SHP77 treated with DMSO at 0.1 percent for 48 hours (cell line): ENCODE results near the gene ATP5F1C.
"Not testable (repeated sequence)": the region's sequence is repeated elsewhere in the genome, so short reads cannot be mapped to it uniquely, and the experiment has no call there.

ENCODE experiments used
- DNase-seq: peaks from one replicate; lab custom pipeline; 2025; lab: John Stamatoyannopoulos, UW

Gene ATP5F1C

DNA sequence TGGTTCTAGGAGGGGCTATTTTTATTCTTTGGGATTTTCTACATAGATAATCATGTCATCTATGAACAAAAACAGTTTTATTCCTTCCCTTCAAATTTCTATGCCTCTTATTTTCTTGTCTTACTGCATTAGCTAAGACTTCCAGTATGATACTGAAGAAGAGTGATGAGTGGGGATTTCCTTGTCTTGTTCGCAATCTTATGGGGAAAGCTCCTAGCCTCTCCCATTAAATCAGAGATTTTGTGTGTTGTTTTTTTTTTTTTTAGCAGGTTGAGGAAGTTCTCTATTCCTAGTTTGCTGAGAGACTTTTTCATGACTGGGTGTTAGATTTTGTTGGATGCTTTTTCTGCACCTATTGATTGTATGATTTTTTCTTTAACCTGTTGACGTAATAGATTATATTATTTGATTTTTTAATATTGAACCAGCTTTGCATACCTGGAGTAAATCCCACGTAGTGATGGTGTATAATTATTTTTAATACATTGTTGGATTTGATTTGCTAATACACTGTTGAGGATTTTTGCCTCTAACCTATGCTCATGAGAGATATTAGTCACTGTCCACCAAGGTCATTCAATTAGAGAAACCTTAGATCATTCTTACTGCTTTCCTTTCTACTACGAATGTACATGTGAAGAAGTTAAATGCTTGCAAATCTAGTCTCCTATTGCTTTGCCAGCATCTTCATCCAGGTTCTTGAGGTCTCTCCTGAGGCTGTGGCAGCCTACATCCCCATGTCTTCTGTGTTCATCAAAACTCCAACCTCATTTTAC lies 6.5 kb downstream of the ATP5F1C start:
- DNase-seq: no peak

DNA sequence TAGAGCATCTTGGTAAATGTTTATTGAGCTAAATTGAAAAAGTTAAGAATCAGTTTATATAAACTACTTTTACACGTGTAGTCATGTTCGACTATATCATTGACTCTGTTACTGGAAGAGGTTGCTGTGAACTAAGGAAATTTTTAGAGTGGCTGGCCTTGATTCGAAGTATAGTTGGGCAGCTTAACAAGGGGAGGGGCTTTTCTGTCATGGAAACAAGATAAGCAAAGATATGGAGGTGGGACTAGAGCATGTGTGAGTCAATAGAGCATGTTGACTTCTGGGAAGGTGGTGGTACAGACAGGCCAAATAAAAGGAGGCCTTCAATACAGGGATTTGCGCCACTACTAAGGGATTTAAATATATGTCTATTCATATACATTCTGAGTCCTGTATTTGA lies 7.6 kb downstream of the ATP5F1C start:
- DNase-seq: no peak

DNA sequence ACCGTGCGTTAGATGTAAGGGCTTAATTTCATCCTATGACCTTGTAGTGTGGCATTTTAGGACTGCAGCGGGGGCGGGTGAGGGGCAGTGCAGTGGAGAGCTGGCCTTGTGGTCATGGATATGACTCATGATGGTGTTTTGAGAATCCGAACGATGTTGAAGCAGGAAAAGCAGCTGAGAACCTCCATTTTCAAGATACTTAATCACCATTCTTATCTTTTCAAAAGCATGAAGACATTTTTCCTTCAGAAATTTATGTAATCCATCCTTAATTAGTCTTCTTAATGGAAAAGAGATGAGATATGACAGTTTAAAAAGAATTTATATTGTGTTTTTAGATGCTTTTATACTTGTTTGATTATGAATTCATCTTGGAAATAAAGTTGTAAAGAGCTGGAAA lies 9.6 kb downstream of the ATP5F1C start:
- DNase-seq: no peak

DNA sequence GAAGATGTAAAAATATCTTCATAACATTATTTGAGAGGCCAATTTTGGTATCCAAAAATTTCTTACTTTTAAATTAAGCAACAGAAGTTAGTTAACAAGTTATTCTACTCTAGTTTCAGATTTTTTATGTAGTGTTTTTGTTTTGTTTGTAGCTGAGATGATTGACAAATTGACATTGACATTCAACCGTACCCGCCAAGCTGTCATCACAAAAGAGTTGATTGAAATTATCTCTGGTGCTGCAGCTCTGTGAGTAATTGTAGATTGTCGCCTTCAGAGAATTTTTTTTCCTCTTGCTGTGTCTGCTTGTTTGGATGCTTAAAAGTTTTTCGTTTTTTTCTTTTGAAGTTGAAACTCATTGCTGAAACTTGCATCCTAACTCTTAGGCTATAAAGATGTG lies 14.6 kb downstream of the ATP5F1C start:
- DNase-seq: no peak

DNA sequence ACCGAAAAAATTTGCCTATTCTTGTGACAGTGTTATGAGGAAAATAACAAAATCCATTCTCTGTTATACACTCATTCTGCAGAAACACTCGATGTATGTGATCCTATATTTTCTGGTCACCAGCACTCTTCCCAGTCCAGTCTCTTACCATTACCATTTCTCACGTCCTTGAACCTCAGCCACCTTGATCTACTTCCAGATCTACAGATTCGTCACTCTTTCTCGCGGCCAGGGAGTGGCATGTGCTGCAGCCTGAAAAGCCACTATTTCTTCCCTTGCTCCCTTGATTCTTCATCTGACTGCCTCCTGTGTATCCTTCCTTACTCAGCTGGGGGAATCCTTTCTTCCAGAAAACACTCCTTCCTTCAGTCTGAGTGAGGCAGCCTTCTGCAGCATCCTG lies 16.2 kb downstream of the ATP5F1C start:
- no peak for DNase-seq

DNA sequence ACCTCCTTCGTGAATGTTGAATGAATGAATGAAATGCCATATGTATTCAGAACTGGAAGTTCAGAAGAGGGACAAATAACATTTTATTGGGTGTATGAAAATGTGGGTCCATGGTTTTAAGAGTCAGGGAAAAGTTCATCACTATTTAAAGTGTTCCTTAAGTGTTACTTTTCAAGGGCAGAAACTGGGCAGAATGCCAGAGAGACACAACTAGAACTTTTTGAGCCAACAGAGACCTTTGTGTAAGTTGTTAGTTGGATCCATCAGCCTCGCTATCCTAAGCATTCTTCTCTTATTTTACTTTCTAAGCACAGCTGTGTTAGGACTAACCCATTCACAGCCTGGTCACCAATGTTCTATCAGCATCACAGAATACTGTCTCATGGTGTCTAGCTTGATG lies 16.8 kb downstream of the ATP5F1C start:
- DNase-seq: no peak

DNA sequence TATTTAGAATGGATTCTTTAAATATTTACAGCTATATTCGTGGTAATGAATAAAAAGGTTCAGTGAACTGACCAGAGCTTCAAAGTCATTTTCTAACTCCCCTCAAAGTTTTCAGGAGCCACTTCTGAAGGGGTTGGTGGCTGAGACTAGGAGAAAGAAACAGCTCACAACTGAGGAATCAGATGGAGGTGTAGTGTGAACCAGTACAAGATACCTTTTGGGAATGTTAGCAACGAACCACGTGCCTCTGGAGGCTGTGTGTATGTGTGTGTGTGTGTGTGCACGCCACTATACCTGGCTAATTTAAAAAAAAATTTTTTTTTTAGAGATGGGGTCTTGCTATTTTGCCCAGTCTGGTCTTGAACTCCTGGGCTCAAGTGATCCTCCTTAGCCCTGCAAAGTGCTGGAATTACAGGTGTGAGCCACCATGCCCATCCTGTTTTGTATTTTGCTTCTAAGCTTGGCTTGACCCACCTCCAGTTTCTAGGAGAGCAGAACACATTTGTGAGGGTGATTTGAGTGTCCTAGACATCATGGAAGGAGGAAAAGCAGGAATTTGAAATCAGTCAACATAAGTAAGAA lies 20.8 kb downstream of the ATP5F1C start:
- no peak for DNase-seq

DNA sequence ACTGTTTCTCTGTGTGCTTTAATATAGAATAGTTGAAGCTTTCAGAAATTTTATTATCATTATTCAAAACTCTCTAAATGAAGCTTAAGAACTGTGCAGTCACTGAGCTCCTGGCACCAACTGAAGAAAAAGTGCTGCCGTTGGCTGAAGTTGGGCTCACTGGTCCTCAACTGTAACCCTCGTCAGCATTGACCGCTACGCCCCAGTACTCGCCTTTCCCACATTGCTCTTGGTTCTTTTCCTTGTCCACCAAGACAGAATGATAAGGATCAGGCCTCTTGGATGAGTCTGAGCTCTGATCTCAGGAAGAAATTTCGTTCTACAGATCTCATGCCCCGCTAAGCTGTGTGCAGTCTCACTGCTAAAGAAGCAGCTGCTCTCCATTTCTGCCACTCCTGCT lies 22.5 kb downstream of the ATP5F1C start:
- no peak for DNase-seq

DNA sequence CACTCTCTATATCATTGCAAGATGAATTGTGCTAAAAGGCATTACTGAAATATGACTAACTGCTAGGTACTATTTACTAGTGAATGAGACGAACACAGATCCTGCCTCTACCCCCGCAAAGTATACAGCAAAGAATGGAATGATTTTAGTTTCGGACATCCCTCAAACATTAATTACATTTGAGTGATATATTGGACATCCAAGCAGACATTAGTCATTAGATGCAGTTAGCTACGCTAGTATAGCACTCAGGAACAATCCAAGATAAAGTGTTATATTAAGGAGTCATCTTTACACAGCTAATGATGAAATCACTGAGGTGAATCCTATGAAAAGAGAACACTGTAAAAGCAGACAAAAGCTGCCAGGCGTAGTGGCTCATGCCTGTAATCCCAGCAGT lies 23.0 kb downstream of the ATP5F1C start:
- DNase-seq: no peak

DNA sequence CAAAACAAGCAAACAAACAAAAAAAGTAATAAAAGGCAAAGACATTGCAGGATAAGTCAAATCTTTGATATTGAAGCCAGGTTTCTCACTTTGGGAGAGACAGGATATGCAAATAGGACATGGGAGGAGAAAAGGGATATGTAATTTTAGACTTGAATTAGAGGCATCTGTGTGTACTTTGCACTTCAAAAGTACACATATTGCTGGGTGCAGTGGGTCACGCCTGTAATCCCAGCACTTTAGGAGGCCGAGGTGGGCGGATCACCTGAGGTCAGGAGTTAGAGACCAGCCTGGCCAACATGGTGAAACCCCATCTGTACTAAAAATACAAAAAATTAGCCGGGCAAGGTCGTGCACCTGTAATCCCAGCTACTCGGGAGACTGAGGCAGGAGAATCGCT lies 23.8 kb downstream of the ATP5F1C start:
- not testable (repeated sequence) for DNase-seq

DNA sequence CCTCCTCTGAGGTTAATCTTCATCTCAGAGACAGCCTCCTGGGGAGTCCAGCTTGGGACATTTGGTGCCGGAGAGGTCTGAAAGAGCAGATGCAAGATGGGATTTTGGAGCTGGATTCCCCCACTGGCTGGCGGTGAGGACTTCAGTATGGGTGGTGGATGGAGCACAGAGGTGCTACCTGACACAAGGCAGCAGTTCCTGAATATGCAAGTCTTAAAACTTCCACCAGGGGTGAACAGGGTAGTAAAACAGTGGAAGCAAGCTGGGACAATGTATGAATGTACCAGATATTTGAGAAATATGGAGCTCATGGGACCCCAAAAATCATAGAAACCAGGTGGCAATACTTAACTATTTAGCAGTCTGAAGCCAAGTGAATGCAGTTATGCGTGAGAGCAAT lies 25.5 kb downstream of the ATP5F1C start:
- DNase-seq: no peak

DNA sequence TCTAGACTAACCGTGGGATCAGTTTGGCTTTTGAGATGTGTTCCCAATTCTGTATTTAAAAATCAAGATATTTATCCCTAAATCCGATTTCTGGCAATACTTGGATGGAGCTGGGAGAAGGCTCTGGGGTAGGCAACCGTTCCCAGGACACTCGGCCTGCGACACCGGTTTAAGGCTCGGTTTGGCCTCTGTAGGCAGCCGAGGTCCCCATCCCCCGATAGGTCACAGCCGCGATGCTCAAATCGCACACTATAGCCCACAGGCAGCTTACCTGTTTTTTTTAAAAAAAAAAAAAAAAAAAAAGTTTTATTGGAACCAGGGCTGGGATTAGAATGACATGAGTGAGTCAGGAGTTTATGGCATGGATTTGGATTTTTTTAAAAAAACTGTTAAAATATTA lies 29.6 kb downstream of the ATP5F1C start:
- no peak for DNase-seq

DNA sequence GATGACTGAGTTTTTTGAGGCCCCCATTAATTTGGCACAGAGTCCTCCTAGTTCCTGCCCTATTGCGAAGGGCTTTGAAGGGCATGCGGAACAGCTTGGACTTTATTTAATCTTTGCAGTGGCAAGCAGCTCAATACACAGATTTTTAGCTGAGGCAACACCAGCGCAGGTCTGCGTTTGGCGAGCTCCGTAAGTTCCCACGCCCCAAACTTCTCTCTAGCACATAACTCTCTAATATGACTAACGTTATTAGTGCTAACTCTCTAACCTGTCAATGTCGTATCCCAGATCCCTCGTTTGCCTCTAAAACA lies 30.0 kb downstream of the ATP5F1C start:
- DNase-seq: no peak

DNA sequence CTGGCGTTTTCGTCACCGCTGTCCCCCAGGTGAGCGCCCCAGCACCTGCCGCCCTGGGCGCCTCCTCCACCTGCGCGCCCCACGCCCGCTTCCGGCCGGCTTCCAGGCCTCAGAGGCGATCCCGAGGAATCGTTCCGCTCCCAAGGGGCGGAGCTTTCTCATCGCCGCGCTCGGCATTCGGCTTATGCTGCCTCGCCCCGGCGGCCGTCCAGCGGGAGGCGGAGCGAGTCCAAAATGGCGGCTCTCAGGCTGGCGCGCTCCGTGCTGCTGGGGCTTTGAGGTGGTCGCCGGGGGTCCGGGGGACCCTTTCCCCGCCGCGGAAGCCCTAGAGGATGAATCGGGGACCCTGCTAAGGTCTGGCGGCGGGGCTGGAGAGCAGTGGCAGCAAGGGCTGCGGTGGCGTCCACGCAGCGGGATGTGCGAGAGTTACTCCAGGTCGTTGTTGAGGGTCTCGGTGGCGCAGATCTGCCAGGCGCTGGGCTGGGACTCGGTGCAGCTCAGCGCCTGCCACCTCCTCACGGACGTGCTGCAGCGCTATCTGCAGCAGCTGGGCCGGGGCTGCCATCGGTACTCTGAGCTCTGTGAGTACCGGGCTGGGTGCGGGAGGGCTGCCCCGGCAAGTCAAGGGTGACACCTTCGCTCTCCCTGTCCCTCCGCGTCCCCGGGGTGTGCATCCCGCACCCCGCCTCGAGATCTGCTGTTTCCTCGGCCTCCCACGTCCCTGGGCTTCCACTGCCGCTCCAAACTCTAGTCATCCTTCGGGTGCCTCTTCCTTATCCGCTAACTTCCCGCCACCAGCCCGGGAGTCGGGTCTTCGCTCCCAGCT lies 30.5 kb downstream of the ATP5F1C start, which contains the start of gene TAF3:
TAF3 (plus strand) TSS at position 211 of the 826 bp plus-strand sequence; CDS start at position 416, 205 bp downstream.
- peak; percentile 71 for DNase-seq

DNA sequence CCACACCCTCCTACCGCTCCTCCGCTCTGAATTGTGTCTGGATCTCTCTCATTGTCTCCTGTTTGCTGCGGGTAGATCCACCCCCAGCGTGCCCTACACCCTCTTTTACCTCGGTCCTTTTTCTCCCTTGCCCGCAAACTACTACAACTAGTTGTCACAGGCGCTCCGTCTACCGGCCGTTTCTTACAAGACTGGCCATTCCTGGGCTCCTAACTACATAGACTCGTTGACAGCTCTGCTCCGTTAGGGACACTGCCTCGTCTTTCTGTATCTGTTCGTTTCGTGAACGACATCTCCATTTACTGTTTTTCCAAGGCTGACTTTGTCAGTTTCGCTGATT lies 31.1 kb downstream of the ATP5F1C start:
- DNase-seq: no peak

DNA sequence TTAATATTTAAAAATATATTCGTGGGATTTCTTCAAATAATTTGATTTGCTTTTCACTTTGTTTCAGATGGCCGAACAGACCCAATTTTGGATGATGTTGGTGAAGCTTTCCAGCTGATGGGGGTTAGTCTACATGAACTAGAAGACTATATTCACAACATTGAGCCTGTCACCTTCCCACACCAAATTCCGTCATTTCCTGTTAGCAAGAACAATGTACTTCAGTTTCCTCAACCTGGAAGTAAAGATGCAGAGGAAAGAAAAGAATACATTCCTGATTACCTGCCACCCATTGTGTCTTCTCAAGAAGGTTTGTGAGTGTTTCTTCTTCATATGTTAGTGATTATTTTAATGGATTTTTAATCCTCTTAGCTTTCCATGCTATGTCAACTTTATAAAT lies 36.3 kb downstream of the ATP5F1C start:
- DNase-seq: no peak

DNA sequence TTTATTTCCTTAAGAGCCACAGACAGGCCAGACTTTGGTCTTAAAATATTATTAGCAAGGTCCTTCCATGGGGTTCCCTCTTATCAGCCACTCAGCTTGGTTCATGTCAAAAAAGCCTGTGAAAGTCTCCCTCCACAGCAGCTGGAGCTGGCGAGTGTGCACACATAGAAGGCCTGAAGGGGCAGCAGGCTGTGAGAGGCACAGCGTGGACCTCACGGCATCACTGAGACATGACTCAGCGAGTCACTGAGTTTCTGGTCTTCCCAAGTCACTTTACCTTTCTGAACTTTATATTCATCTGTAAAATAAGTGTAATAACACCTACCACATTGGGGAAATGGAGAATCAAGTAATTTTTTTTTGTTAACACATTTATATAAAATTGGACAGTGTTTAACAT lies 39.0 kb downstream of the ATP5F1C start:
- no peak for DNase-seq

DNA sequence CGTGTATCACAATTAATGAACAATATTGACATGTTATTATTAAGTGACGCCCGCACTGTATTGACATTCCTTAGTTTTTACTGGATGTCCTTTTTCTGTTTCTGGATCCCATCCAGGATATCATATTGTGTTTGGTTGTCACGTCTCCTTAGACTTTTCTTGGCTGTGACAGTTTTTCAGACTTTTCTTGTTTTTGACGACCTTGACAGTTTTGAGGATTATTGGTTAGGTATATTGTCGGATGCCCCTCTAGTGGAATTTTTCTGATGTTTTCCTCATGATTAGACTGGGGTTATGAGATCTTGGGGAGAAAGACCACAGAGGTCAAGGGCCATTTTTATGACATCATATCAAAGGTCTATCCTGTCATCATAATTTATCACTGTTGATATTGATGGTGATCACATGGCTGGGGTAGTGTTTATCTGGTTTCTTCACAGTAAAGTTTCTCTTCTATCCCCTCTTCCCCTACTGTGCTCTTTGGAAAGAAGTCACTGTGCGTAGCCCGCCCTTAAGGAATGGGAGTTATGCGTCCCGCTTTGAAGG lies 41.4 kb downstream of the ATP5F1C start:
- DNase-seq: no peak

DNA sequence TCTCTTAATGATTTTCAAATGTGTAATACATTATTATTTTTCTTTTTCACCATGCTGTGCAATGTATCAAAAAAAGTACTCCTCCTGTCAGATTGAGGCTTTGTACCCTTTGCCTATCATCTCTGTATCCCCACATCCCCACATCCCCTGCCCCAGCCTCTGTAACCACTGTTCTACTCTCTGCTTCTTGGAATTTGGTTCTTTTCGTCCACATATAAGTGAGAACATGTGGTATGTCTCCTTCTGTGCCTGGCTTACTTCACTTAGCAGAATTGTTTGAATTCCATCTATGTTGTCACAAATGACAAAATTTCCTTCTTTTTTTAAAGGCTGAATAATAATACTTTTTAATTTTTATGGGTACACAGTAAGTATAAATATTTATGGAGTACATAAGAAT lies 44.1 kb downstream of the ATP5F1C start:
- DNase-seq: no peak

DNA sequence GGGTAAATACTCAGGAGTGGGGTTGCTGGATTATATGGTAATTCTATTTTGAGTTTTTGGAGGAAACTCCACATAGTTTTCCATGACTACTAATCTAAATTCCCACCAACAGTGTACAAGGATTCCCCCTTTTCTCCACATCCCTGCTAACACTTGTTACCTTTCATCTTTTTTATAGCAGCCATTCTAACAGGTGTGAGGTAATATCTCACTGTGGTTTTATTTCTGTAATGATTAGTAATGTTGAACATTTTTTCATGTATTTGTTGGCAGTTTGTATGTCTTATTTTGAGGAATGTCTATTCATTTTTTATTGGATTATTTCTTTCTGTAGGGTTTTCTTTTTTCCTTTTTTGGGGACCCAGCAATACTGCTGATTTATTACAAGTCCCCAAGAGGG lies 45.2 kb downstream of the ATP5F1C start:
- no peak for DNase-seq

DNA sequence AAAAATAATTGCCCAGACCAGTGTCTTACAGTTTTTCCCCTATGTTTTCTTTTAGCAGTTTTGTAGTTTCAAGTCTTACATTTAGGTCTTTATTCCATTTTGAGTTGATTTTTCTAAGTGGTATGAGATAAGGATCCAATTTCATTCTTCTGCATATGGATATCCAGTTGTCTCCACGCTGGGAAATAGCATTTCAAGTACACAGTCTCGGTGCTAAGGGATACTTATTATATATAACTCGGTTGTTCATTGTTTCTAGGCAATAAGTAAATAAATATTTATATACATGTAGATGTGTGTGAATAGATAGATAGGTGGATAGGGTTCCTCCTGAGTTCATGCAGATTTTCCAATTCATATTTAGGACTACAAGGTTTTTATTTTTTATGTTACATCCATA lies 46.3 kb downstream of the ATP5F1C start:
- no peak for DNase-seq

DNA sequence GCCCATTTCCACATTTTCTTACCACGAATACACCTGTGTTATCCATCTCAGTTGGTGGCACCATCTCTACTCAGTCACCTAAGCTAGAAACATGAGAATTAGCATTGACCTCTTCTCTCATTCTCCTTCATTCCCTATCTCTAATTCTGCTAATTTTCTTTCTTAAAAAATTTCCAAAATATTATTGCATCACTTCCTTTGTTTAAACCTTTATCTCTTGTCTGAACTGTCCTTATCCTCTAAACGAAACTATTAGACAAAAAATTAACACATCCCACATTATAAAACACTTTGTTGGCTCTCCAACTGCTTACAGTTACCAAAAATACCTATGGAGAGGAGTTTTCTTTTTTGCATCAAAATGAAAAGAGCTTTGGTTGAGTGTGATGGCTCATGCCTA lies 48.6 kb downstream of the ATP5F1C start:
- DNase-seq: no peak

DNA sequence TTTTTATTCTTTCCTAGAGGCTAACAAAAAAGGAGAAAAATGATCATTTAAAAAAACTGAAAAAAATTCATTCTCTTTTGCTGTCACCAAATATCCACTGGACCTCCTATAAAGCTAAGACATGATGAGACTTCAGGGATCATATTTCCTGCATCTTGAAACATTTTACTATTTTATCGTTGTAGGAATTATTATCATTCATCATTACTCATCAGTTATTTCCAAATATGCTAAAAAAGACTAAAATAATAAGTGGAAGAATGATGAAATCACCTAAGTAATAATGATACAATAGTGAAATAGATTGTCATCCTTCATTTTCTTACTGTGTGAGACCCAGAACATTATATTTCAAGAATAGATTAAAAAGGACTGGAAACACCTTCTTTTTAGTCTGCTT lies 58.6 kb downstream of the ATP5F1C start:
- no peak for DNase-seq
